GM21528 (cell line): Measurements from ENCODE around the gene UNC5A.
"Not testable (repeated sequence)": the region's sequence is repeated elsewhere in the genome, so short reads cannot be mapped to it uniquely, and the experiment has no call there.

ENCODE experiments used
- ATAC-seq: cut with Tn5 transposase; IDR thresholded peaks from one replicate; pipeline ENCODE4 v1.9.1; 2021; ENCODE audit warnings: mild to moderate bottlenecking, moderate library complexity; ENCODE audit not compliant: unreplicated experiment, low FRiP score

Gene UNC5A

DNA sequence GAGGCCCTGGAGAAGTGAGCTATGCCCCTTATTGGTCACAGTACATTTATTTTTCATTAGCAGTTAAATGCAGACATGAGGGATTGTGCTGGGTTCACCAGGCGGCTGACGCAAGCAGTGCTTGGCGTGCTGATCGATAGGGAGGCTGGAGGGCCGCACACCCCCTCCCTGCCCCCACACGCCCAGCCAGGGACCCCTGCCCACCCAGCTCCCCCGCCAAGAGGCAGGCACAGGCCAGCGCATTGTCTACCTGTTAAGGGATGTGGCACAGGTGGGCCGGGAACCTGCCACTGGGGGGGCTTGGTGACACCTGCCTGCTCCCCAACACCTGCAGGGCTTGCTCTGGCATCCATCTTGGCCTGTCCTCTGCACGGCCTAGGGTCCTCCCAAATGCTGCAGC is 49.6 kb downstream of the UNC5A start:
- no peak for ATAC-seq

DNA sequence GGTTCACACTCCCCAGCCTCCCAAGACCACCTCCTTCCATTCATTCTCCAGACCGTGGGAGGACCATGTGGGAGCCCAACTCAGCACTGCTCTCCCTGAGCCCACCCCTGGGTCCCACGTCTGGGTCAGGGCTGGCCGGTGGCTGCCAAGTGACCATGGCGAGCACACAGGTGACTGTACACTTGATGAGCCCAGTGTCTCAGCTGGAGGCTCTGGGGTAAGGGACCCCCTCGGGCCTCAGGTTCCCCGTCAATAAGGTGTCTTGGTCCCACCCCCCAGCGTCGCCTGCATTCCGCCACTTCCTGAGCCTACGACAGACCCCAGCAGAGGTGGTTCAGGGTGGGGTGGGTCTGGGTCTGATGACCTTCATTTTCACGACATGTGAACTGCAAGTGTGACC is 50.0 kb downstream of the UNC5A start:
- ATAC-seq = no peak

DNA sequence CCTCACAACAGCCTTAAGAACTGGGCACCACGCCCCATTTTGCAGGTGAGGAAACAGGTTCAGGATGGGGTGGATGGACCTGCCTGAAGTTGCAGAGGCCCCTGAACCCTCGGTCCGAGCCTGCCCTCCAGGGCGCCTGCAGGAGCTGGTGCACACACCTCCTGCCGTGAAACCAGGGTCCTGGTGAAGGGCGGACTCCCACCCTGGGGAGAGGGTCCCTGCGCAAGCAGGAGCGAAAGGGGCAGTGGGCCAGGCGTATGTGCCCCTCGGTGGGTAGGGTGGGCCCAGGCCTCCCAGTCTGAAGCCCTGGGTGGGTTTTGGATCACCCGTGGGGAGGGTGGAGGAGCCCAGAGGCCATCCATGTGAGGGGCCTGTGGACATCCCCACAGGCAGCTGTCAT is 50.9 kb downstream of the UNC5A start:
- ATAC-seq = no peak

DNA sequence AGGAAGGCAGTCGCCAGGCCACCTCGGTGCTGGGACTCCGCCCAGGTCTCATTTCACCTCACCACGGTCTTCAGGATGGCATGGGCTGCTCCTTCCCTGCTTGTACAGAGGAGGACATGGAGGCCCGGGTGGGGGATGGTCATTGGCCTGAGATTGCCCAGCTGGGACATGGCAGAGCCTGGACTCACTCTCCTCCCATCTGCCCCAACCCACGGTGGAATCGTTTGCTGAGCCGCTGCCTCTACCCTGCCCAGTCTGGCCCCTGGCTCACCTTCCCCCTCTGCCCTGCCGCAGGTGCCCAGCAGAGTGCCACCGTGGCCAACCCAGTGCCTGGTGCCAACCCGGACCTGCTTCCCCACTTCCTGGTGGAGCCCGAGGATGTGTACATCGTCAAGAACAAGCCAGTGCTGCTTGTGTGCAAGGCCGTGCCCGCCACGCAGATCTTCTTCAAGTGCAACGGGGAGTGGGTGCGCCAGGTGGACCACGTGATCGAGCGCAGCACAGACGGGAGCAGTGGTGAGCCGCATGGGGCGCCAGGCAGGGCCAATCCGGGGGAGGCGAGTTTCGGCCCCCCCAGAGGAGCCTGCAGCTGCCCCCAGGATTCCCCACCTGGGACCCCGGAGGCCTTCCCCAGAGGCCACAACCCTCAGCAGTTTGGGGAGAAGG is 52.1 kb downstream of the UNC5A start:
- ATAC-seq = no peak

DNA sequence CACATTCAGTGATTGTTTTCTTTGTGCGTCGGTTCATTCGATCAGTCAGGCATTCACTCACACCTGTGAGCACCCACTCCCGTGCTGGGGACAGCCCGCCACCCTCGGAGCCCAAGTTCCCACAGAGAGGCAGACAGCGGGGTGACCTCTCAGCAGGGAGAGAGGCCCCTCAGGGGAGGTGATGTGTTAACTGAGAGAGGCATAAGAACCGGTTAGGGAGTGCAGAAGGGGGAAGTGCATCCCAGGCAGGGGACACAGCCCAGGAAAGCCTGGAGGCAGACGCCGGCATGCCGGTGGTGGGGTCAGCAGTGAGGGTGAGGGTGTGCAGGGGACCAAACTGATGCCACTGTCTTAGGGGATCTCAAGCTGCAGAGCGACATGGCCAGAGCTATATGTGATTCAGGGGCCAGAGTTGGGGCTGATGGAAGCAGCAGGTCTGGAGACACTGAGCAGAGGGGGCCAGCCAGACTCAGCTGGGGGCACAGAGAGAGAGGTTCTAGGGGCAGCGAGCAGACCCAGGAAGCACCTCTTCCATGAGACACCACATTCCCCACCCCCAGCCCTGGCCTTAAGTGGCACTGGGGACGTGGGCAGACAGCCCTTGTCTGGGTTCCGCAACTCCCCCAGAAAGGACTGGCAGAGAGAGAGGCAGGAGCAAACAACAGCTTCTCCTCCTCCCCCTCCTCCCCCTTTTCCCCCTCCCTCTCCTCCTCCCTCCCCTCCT is 52.8 kb downstream of the UNC5A start:
- ATAC-seq = no peak

DNA sequence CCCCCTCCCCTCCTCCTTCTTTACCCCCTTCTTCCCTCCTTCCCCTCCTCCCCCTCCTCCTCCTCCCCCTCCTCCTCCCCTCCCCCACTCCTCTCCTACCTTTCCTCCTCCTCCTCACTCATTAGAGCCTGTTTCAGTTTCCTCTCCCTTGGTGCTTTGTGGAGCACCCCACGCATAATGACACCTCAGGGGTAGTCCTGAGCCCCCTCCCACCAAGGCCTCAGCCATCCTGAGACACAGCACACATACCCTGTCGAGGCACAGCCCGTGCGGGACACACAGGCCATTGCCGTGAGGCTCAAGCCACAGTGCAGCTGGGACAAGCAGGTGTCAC is 53.4 kb downstream of the UNC5A start:
- no peak for ATAC-seq

DNA sequence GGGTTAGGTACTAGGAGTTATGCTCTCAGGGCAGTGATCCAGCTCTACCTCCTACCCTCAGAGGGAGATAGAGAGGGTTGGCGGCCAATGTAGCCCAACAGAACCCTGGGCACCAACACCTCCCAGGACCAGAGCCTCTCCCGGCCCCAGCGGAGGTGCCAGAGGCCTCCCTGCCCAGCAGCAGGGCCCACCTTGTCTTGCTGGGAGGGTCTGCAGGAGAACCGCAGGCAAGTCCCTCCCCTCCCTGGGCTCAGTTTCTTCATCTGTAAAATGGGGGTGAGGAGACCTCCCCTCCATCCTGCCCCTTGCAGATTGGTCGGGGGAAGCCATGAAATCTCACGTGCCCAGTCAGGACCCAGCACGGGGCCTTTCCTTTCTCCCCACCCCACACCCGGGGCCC is 54.4 kb downstream of the UNC5A start:
- no peak for ATAC-seq

DNA sequence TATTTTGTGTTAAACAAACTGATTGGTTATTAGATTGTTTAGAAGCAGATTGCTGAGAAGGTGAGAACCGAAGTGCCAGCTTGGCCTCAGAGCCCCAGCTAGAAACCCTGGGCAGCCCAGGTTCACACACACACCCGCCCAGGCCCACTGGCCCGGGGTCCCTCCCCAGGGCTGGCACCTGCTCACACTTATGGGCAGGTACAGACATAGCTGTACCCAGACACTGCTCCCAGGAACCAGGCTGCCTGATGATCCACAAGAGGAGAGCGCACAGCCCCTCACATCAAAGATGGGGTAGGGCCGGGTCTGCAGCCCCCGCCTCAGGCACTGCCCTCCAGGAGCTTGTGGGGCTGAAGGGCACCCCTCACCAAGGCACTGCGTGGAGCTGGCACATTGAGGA is 55.6 kb downstream of the UNC5A start:
- no peak for ATAC-seq

DNA sequence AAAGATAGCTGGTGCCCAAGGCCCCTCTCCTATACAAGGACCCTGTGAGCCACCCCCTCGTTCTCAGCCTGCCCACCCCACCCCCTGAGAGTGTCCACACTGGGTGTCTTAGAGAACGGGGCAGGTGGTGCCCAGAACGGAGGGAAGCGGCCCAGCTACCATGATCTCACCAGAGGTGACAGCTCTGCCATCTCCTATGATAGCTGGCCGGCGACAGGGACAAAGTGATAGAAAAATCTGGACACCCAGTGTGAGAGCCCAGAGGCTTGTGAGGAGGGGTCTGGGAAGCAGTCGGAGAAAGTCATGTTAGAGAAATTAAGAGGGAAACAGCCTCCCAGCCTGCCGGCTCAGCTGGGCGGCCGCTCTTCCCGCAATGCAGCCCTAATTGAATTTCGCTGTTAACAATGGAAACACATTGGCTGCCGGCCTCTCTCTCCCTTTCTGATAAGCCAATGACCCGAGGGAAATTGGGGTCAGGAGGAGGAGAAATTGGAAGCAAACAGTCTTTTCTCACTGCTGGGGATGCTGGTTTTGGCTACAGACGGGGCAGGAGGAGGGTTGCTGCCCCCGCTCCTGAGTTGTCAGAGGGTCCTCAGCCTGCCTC is 56.5 kb downstream of the UNC5A start:
- no peak for ATAC-seq

DNA sequence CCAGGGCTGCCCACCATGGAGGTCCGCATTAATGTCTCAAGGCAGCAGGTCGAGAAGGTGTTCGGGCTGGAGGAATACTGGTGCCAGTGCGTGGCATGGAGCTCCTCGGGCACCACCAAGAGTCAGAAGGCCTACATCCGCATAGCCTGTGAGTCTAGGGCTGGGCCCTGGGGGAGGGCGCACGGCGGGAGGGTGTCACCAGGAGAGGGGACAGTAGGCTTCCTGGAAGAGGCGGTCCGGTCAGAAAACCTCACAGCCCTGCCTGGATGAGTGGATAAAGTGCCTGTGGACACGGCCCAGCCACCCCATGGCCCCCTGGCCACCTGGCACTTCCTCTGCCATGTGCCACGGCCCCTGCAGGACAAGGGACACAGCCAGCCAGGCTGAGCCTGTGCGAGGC is 57.8 kb downstream of the UNC5A start:
- ATAC-seq = no peak

DNA sequence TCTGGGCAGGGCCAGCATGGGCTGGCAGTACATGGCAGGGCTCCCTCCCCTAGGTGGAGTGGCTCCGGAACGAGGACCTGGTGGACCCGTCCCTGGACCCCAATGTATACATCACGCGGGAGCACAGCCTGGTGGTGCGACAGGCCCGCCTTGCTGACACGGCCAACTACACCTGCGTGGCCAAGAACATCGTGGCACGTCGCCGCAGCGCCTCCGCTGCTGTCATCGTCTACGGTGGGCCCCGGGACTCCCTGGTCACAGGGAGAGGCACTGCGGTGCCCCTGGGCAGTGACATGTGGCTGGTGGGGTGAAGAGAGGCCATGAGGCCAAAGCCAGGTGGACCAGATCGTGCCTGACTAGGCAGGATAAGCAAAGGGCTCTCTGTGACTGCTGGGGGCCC is 58.4 kb downstream of the UNC5A start:
- no peak for ATAC-seq

DNA sequence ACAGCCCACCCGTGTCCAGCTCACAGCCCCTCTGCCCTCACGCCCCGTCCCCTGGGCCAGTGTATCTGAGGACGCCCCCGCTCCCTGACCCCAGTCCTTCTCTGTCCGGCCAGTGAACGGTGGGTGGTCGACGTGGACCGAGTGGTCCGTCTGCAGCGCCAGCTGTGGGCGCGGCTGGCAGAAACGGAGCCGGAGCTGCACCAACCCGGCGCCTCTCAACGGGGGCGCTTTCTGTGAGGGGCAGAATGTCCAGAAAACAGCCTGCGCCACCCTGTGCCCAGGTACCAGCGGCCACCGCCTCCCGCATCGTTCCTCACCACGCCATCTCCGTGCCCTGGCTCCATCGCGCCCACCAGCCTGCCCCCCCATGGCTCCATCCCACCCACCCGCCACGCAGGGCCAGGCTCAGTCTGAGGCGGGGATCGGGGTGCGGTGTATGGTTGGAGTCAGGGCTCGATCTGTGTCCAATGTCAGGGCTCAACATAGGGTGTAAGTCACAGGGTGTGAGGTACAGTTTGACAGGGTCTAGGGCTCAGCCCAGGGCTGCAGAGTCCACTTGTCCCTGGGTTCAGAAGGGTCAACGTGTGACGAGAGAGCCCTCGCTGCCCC is 59.2 kb downstream of the UNC5A start:
- no peak for ATAC-seq

DNA sequence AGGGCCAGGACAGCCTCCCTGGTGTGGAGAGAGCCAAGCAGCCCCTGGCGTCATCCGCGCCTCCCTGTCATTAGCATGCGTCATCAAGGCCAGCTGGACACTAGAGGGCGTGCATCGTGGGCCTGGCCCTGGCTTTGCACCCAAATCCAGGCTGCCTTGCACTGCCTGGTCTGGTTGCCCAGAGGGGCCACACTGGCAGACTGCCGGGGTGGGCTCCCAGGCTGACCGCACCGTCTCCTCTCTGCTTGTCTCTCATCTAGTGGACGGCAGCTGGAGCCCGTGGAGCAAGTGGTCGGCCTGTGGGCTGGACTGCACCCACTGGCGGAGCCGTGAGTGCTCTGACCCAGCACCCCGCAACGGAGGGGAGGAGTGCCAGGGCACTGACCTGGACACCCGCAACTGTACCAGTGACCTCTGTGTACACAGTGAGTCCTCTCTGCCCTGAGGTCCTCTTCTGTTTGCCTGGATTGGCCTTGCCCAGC is 59.8 kb downstream of the UNC5A start:
- no peak for ATAC-seq

DNA sequence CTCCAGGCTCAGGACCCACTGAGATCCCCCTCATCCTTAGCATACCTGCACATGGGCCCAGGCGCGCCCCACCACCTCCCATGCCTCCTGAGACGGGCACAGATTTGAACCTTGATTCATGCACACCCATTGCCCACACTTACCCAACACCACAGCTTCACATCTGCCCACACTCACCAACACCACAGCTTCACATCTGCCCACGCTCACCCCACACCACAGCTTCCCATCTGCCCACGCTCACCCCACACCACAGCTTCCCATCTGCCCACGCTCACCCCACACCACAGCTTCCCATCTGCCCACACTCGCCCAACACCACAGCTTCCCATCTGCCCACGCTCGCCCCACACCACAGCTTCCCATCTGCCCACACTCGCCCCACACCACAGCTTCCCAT is 60.3 kb downstream of the UNC5A start:
- not testable (repeated sequence) for ATAC-seq

DNA sequence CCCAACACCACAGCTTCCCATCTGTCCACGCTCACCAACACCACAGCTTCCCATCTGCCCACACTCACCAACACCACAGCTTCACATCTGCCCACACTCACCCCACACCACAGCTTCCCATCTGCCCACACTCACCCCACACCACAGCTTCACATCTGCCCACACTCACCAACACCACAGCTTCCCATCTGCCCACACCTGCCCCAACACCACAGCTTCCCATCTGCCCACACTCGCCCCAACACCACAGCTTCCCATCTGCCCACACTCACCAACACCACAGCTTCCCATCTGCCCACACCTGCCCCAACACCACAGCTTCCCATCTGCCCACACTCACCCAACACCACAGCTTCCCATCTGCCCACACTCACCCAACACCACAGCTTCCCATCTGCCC is 62.2 kb downstream of the UNC5A start:
- not testable (repeated sequence) for ATAC-seq

DNA sequence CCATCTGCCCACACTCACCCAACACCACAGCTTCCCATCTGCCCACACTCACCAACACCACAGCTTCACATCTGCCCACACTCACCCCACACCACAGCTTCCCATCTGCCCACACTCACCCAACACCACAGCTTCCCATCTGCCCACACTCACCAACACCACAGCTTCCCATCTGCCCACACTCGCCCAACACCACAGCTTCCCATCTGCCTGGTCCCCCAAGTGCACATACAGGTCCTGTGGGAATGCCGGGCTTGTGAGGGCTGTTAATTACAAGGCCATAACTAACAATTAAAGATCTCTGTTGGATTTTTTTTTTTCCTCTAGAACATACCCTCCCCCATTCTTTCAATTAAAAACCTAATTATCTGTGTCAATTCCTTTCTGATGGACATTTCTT is 62.7 kb downstream of the UNC5A start:
- ATAC-seq = not testable (repeated sequence)

DNA sequence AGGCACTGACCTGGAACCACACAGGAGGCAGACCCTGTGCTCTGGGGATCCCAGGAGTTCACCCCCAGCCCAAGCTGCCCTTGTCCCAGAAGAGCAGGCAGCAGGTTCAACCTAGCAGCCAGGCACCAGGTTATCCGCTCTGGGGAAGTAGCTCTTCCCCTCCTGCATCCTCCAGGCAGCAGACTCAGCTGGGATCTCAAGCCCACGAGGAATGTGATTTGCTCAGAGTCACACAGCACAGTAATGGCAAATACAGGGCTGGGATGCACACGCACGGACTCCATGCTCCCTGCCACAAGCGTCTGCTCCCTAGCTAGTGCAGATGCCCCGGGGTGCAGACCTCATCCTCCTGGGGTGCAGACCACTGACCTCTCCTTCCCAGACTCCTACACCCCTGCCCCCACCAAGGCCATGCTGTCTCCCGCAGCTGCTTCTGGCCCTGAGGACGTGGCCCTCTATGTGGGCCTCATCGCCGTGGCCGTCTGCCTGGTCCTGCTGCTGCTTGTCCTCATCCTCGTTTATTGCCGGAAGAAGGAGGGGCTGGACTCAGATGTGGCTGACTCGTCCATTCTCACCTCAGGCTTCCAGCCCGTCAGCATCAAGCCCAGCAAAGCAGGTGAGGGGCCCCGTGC is 63.3 kb downstream of the UNC5A start:
- no peak for ATAC-seq

DNA sequence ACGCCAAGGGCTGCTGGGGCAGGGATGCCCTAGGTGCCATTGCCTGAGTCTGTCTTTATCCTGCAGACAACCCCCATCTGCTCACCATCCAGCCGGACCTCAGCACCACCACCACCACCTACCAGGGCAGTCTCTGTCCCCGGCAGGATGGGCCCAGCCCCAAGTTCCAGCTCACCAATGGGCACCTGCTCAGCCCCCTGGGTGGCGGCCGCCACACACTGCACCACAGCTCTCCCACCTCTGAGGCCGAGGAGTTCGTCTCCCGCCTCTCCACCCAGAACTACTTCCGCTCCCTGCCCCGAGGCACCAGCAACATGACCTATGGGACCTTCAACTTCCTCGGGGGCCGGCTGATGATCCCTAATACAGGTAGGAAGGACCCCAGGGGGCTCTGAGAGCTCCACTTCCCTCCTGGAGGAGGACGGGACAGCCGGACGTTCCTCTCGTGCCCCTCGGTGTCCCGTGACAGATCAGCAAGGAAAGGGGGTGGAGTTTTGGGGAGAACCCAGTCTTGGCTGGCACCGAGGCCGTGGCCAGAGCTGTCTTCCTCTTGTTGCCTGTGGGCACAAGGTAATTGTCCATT is 63.9 kb downstream of the UNC5A start:
- no peak for ATAC-seq

DNA sequence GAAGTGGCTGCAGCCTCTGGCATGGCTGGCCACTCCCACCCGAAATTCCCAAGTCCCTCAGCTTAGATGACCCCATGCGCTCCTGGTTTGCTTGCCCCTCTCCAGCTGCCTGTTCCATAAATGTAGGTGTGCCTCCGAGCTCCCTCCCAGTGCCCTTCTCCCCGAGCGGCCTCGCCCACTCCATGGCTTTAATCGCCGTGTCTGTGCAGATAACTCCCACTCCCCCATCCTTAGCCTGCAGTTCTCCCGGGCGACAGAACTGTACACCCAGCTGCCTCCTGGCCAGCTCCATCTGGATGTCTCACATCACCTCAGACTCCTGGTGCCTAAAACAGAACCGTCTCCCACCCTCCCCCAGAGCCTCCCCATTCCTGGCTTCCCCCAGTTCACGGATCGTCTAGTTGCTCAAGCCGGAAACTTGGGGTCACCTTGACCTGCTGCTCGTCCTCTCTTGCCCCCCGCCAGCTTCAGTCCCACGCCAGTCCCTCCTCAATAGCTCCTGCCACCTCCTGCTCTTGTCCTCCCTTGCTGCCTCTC is 64.7 kb downstream of the UNC5A start:
- no peak for ATAC-seq

DNA sequence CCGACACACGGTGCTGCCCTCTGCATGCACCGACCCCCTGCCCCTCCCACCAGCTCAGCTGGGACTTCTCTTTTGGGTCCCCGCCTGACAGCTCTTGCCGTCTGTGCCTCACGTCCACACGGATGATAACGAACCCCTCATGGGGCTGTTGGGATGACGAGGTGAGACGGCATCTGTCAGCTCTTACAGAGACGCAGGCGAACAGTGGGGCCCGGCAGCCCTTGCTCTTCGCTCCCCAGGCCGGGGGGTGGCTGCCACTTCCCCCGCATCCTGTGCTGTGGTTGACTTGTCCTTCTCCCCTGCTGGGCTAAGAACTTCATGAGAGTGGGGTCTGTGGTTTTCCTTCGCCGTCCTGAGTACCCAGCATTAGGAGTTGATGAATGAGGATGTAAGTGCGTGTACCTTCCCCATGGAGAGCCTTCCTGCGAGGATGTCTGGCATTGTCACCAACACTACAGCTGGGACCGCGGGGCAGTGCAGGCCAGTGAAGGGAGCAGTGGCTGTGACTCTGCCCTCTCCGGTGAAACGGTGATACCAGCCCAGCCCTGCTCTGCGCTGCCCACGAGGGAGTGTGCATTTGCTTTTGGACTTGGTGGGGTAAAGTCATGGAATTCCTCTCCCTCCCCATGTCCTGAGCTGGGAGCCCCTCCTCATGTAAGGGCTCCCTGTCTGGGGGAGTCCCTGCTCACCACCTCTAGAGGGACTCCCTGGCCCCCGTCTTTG is 65.6 kb downstream of the UNC5A start:
- ATAC-seq = no peak
